IPS DF 4.7 (cell line): ENCODE data around the gene ATG3.
"Not testable (repeated sequence)": the region's sequence is repeated elsewhere in the genome, so short reads cannot be mapped to it uniquely, and the experiment has no call there.

ENCODE experiments used
- DNase-seq: peaks from one replicate; pipeline ENCODE4 v3.0.0-alpha.2; 2013; ENCODE audit warnings: low spot score; ENCODE audit errors: extremely low read depth

The ATG3 gene

GRCh38 chr3:112561734-112562529 lies at the start of gene ATG3, which contains the start of gene SLC35A5:
Gene ATG3 (minus strand): TSS chr3:112561962. CDS start chr3:112561528, 434 bp downstream.
Gene SLC35A5 (plus strand): TSS chr3:112562045. CDS start chr3:112563404, 1,359 bp downstream.
- peak; percentile 80 for DNase-seq

- no peak for DNase-seq
Observed at GRCh38 chr3:112610121-112610520, 48.4 kb upstream of the ATG3 start.

GRCh38 chr3:112607863-112608262 lies 46.1 kb upstream of the ATG3 start:
- no peak for DNase-seq

- no peak for DNase-seq
Observed at GRCh38 chr3:112606098-112606497, 44.3 kb upstream of the ATG3 start.

- DNase-seq, result no peak
Observed at GRCh38 chr3:112605285-112605684, 43.5 kb upstream of the ATG3 start.

- no peak for DNase-seq
Observed at GRCh38 chr3:112604536-112604935, 42.8 kb upstream of the ATG3 start.

- DNase-seq, result no peak
Observed at GRCh38 chr3:112602217-112602838, 40.6 kb upstream of the ATG3 start.

GRCh38 chr3:112598731-112599130 lies 37.0 kb upstream of the ATG3 start:
- no peak for DNase-seq

- no peak for DNase-seq
Observed at GRCh38 chr3:112597945-112598344, 36.2 kb upstream of the ATG3 start.

- DNase-seq, result no peak
Observed at GRCh38 chr3:112594856-112595255, 33.1 kb upstream of the ATG3 start.

GRCh38 chr3:112593258-112593657 lies 31.5 kb upstream of the ATG3 start:
- no peak for DNase-seq

- DNase-seq, result no peak
Observed at GRCh38 chr3:112587336-112587735, 25.6 kb upstream of the ATG3 start.

GRCh38 chr3:112585782-112586181 lies 24.0 kb upstream of the ATG3 start:
- no peak for DNase-seq

- no peak for DNase-seq
Observed at GRCh38 chr3:112583105-112583504, 21.3 kb upstream of the ATG3 start.

- DNase-seq, result no peak
Observed at GRCh38 chr3:112582244-112582874, 20.6 kb upstream of the ATG3 start.

GRCh38 chr3:112579697-112580096 lies 17.9 kb upstream of the ATG3 start:
- no peak for DNase-seq

GRCh38 chr3:112579232-112579631 lies 17.5 kb upstream of the ATG3 start:
- DNase-seq, result no peak

GRCh38 chr3:112572701-112573100 lies 10.9 kb upstream of the ATG3 start:
- no peak for DNase-seq

GRCh38 chr3:112569265-112569664 lies 7.5 kb upstream of the ATG3 start:
- DNase-seq, result no peak

GRCh38 chr3:112568642-112569041 lies 6.9 kb upstream of the ATG3 start:
- DNase-seq, result no peak

GRCh38 chr3:112564940-112565305 lies 3.2 kb upstream of the ATG3 start:
- no peak for DNase-seq

GRCh38 chr3:112564247-112564939 lies 2.6 kb upstream of the ATG3 start:
- DNase-seq, result not testable (repeated sequence)
